GM12878 (cell line): ENCODE results near the gene SOX30. TPM values are rescaled to one million over a fixed set of nuclear protein-coding genes. Genes with fewer than 3 reads are reported as not detected.

Source experiments
- FOXK2 ChIP-seq: fragments of 450-650 bp; IDR thresholded peaks from 2 replicates; pipeline ENCODE4 v1.6.1; 2017; ENCODE audit warnings: mild to moderate bottlenecking, moderate library complexity
- IRF4 ChIP-seq: IDR thresholded peaks from 2 replicates; pipeline ENCODE4 v1.6.1; 2011; ENCODE audit warnings: low read depth, low read length
- KAT2A ChIP-seq: conservative IDR thresholded peaks from 2 replicates; pipeline ENCODE4 v1.6.1; 2011; ENCODE audit warnings: low read depth, low read length; ENCODE audit not compliant: control insufficient read depth
- NFIC ChIP-seq: IDR thresholded peaks from 2 replicates; pipeline ENCODE4 v1.6.1; 2012; ENCODE audit warnings: low read depth, mild to moderate bottlenecking, inconsistent platforms, low read length, moderate library complexity
- NRF1 ChIP-seq: conservative IDR thresholded peaks from 2 replicates; pipeline ENCODE4 v1.6.1; 2011; ENCODE audit warnings: mild to moderate bottlenecking, low read depth, low read length, improper control_type of control experiment
- PML ChIP-seq: IDR thresholded peaks from 2 replicates; pipeline ENCODE4 v1.6.1; 2012; ENCODE audit warnings: low read length, inconsistent platforms
- POLR2AphosphoS2 ChIP-seq: IDR thresholded peaks from 2 replicates; pipeline ENCODE4 v1.6.1; 2011; ENCODE audit warnings: low read depth, mild to moderate bottlenecking, low read length, improper control_type of control experiment, moderate library complexity
- RAD21 ChIP-seq: IDR thresholded peaks from 2 replicates; pipeline ENCODE4 v1.6.1; 2011; ENCODE audit warnings: mild to moderate bottlenecking, low read depth, low read length, moderate library complexity; ENCODE audit not compliant: insufficient read depth
- RBBP5 ChIP-seq: fragments of 200-600 bp; sonication (generic); conservative IDR thresholded peaks from 2 replicates; pipeline ENCODE4 v1.6.1; 2016
- SIN3A ChIP-seq: IDR thresholded peaks from 2 replicates; pipeline ENCODE4 v1.6.1; 2012; ENCODE audit warnings: low read depth, low read length, improper control_type of control experiment
- SMAD5 ChIP-seq: IDR thresholded peaks from 2 replicates; pipeline ENCODE4 v1.6.1; 2016; ENCODE audit warnings: antibody characterized with exemption, low read depth
- TBL1XR1 ChIP-seq: IDR thresholded peaks from 2 replicates; pipeline ENCODE4 v1.6.1; 2012; ENCODE audit warnings: low read depth, low read length, improper control_type of control experiment
- polyA plus RNA-seq, 11 experiments: library from polyadenylated mRNA; depleted of rRNA in 4 of 11; unstranded in 6 of 11; stranded (reverse) in 5 of 11; fragments of >200 nt; fragmentation: Nextera tagmentation in 4 of 11; fragmentation: Illumina TruSeq in 1 of 11; extraction: Ambion mirVana in 4 of 11; extraction: Trizol in 1 of 11; gene quantifications; 1 replicate in 1 of 11; 2 replicates in 10 of 11; pipeline versions ENCODE4 v1.2.1 to v1.2.3, GENCODE V29; 2011 to 2016; ENCODE audit warnings: inconsistent platforms in 2 of 11, missing spikeins in 2 of 11, low read depth in 1 of 11
- total RNA-seq, 4 experiments: library from RNA; depleted of rRNA in 3 of 4; stranded (reverse); fragments of >200 nt in 3 of 4; fragmentation: Illumina TruSeq in 1 of 4; extraction: Trizol in 1 of 4; gene quantifications; 2 replicates each; pipeline versions ENCODE4 v1.2.1 to v1.2.3, GENCODE V29; 2013 to 2021
- TF ChIP-seq, protein P1 (sequence below): IDR thresholded peaks from 2 replicates; pipeline ENCODE4 v1.6.1; 2011; ENCODE audit warnings: borderline replicate concordance, low read depth, mild to moderate bottlenecking, moderate library complexity, low read length; ENCODE audit not compliant: insufficient read depth, poor library complexity, severe bottlenecking
- TF ChIP-seq, protein P2 (sequence below): IDR thresholded peaks from 2 replicates; pipeline ENCODE4 v1.6.1; 2011; ENCODE audit warnings: borderline replicate concordance, low read depth, mild to moderate bottlenecking, moderate library complexity, mixed read lengths, low read length; ENCODE audit not compliant: insufficient read depth; ENCODE audit errors: extremely low read length
- TF ChIP-seq, protein P3 (sequence below): fragments of 450-650 bp; IDR thresholded peaks from 2 replicates; pipeline ENCODE4 v1.6.1; 2018; ENCODE audit warnings: mild to moderate bottlenecking, low read depth, moderate library complexity; ENCODE audit not compliant: partially characterized antibody
- TF ChIP-seq, protein P4 (sequence below): fragments of 450-650 bp; formaldehyde crosslinking; IDR thresholded peaks from 2 replicates; pipeline ENCODE4 v1.4.0; 2022; ENCODE audit warnings: mild to moderate bottlenecking, moderate library complexity
- TF ChIP-seq, protein P5 (sequence below): fragments of 450-650 bp; IDR thresholded peaks from 2 replicates; pipeline ENCODE4 v1.6.1; 2017; ENCODE audit warnings: low read depth, mild to moderate bottlenecking, moderate library complexity

The SOX30 gene
- total and polyA plus RNA-seq, 10 of the 15 experiments (the other 5 are each of a cell fraction or from before 2014, with no cell fraction given) = 0.06 to 0.32 (median 0.10) TPM; not detected in 2

DNA sequence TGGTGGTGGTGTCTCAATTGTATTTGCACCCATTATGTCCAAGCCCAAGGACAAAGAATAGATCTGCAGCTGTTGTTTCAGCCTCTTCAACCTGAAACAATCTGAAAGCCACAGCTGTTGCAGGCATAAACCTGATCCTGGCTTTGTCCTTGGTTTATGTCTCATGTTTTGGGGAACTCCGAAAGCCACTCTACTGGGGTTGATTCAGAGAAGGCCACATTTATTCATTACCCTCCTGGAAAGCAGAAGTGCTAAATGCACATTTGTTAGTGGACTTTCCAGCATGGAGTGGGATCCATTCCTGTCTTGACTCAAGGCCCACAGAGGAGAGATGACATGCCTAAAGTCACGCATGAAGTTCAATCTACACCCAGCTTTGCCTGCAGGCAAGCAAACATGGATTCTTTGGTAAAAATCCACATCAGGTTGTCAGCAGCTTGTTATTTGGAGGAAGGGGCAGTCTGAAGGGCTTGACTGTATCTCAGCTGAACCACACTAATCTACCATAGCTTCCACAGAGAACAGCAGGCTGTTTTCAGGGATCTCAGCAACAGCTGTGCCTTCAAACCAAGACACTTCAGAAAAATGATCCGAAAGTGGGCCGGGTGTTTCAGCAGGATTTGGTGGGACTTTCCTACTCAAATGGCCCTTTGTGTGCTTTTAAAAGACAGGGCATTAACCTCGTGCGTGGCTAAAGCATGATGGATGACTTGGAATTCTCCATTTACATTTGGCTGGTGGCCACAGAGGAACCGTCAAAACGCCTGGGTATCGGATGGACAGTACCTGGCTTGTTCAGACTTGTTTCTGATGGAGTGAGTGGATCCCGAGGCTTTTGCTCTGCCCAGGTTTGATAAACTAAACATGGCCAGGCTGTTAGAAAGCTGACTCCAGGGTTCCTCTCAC, 40.4 kb downstream of the SOX30 start (continued):
- no peak for TF ChIP-seq SMAD5
- no peak for TF ChIP-seq RBBP5
- TF ChIP-seq, protein P1, sequence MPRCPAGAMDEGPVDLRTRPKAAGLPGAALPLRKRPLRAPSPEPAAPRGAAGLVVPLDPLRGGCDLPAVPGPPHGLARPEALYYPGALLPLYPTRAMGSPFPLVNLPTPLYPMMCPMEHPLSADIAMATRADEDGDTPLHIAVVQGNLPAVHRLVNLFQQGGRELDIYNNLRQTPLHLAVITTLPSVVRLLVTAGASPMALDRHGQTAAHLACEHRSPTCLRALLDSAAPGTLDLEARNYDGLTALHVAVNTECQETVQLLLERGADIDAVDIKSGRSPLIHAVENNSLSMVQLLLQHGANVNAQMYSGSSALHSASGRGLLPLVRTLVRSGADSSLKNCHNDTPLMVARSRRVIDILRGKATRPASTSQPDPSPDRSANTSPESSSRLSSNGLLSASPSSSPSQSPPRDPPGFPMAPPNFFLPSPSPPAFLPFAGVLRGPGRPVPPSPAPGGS = peak; percentile 88
- peak; percentile 95 for TF ChIP-seq IRF4
- no peak for TF ChIP-seq POLR2AphosphoS2
- no peak for TF ChIP-seq NRF1
- TF ChIP-seq RAD21 = no peak
- TF ChIP-seq, protein P2, sequence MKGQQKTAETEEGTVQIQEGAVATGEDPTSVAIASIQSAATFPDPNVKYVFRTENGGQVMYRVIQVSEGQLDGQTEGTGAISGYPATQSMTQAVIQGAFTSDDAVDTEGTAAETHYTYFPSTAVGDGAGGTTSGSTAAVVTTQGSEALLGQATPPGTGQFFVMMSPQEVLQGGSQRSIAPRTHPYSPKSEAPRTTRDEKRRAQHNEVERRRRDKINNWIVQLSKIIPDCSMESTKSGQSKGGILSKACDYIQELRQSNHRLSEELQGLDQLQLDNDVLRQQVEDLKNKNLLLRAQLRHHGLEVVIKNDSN = no peak
- peak; percentile 99 for TF ChIP-seq NFIC
- peak; percentile 59 for TF ChIP-seq PML
- TF ChIP-seq SIN3A = no peak
- no peak for TF ChIP-seq KAT2A
- TF ChIP-seq, protein P3, sequence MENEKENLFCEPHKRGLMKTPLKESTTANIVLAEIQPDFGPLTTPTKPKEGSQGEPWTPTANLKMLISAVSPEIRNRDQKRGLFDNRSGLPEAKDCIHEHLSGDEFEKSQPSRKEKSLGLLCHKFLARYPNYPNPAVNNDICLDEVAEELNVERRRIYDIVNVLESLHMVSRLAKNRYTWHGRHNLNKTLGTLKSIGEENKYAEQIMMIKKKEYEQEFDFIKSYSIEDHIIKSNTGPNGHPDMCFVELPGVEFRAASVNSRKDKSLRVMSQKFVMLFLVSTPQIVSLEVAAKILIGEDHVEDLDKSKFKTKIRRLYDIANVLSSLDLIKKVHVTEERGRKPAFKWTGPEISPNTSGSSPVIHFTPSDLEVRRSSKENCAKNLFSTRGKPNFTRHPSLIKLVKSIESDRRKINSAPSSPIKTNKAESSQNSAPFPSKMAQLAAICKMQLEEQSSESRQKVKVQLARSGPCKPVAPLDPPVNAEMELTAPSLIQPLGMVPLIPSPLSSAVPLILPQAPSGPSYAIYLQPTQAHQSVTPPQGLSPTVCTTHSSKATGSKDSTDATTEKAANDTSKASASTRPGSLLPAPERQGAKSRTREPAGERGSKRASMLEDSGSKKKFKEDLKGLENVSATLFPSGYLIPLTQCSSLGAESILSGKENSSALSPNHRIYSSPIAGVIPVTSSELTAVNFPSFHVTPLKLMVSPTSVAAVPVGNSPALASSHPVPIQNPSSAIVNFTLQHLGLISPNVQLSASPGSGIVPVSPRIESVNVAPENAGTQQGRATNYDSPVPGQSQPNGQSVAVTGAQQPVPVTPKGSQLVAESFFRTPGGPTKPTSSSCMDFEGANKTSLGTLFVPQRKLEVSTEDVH = no peak
- no peak for TF ChIP-seq TBL1XR1
- TF ChIP-seq, protein P4, sequence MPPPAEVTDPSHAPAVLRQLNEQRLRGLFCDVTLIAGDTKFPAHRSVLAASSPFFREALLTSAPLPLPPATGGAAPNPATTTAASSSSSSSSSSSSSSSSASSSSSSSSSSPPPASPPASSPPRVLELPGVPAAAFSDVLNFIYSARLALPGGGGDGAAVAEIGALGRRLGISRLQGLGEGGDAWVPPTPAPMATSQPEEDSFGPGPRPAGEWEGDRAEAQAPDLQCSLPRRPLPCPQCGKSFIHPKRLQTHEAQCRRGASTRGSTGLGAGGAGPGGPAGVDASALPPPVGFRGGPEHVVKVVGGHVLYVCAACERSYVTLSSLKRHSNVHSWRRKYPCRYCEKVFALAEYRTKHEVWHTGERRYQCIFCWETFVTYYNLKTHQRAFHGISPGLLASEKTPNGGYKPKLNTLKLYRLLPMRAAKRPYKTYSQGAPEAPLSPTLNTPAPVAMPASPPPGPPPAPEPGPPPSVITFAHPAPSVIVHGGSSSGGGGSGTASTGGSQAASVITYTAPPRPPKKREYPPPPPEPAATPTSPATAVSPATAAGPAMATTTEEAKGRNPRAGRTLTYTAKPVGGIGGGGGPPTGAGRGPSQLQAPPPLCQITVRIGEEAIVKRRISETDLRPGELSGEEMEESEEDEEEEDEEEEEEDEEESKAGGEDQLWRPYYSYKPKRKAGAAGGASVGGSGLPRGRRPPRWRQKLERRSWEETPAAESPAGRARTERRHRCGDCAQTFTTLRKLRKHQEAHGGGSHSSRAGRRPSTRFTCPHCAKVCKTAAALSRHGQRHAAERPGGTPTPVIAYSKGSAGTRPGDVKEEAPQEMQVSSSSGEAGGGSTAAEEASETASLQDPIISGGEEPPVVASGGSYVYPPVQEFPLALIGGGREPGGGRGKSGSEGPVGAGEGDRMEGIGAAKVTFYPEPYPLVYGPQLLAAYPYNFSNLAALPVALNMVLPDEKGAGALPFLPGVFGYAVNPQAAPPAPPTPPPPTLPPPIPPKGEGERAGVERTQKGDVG = no peak
- TF ChIP-seq, protein P5, sequence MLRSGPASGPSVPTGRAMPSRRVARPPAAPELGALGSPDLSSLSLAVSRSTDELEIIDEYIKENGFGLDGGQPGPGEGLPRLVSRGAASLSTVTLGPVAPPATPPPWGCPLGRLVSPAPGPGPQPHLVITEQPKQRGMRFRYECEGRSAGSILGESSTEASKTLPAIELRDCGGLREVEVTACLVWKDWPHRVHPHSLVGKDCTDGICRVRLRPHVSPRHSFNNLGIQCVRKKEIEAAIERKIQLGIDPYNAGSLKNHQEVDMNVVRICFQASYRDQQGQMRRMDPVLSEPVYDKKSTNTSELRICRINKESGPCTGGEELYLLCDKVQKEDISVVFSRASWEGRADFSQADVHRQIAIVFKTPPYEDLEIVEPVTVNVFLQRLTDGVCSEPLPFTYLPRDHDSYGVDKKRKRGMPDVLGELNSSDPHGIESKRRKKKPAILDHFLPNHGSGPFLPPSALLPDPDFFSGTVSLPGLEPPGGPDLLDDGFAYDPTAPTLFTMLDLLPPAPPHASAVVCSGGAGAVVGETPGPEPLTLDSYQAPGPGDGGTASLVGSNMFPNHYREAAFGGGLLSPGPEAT = peak; percentile 92
- TF ChIP-seq FOXK2 = no peak
